Large intestine (tissue), 3 donors: ENCODE measurements around the gene LIMK2. TPM values are rescaled to one million over a fixed set of nuclear protein-coding genes. Genes with fewer than 3 reads are reported as not detected.

Source experiments
- DNase-seq, 2 donors: peaks; one replicate each; pipeline versions ENCODE4 v3.0.0 to v3.0.0-alpha.2; 2013
- H3K27ac ChIP-seq: one replicate; pipeline ENCODE4 v1.5.1; 2013; ENCODE audit warnings: low read length
- H3K27me3 ChIP-seq: 2 replicates; pipeline ENCODE4 v1.6.1; 2013; ENCODE audit warnings: low read length; ENCODE audit not compliant: control insufficient read depth, insufficient read depth
- H3K36me3 ChIP-seq: 2 replicates; pipeline ENCODE4 v1.6.1; 2013; ENCODE audit warnings: low read length; ENCODE audit not compliant: control insufficient read depth, insufficient read depth
- H3K4me1 ChIP-seq: one replicate; pipeline ENCODE4 v1.6.1; 2013; ENCODE audit warnings: low read length; ENCODE audit not compliant: control insufficient read depth, insufficient read depth
- H3K4me3 ChIP-seq: one replicate; pipeline ENCODE4 v1.5.1; 2013; ENCODE audit warnings: low read length
- H3K9me3 ChIP-seq: one replicate; pipeline ENCODE4 v1.6.1; 2013; ENCODE audit warnings: mild to moderate bottlenecking, low read depth, low read length, moderate library complexity; ENCODE audit not compliant: control insufficient read depth
- WGBS: methylation state at CpG from one replicate; pipeline ENCODE4 v1.1.5; 2013; ENCODE audit warnings: low lambda C conversion rate; ENCODE audit not compliant: insufficient coverage; 5-methylcytosine and 5-hydroxymethylcytosine counted together
- polyA plus RNA-seq: library from polyadenylated mRNA; unstranded; fragments of 120-200 nt; gene quantifications from one replicate; pipeline ENCODE4 v1.2.1, GENCODE V29; 2013

LIMK2 gene
- polyA plus RNA-seq, 1 donor = 52.7 TPM

DNA sequence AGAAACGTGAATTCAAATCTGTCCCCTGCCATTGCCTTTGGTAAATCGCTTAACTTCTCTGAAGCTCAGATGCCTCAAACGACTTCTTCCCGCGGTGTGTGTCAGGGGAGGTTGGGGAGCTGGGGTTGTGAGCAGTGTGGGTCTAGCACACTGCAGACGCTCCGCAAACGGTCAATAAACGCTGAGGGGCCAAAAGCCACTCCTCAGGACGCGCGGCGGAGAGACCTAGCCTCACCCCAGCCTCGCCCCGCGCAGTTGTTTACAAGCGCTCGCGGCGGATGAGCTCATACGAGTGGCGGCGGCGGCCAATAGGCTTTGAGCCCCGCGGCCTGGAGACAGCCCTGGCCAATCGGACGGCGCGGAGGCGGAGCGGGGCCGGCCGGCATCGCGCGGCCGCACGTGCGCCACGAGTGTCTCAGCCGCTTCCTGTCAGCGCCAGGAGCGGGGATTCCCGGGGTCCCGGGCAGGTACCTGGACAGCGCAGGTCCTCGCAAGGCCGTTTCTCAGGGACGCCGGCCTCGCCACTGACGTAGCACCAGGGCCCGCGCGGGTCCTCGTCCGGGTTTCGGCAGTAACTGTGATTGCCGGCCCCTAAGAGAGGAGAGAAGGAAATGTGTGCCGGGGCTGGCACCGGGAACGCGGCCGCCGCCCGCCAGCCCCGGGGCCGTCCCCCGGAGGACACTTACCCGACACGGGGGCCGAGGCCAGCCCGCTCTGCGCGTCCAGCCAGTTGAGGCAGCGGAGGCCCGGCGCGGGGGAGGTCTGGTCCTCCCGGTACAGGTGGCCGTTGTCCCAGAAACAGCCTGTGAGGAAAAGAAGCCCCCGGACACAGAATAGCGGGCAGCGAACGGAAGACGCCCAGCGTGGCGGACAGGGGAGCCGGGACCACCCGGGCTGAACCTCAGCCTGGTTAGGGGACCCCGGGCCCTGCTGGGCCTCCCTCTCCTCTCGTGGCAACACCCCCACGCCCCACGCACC, 78.7 kb downstream of the LIMK2 start:
- H3K4me1 ChIP-seq = peaks cover 26% of the 10 kb centered on the region
- WGBS = no CpG with 5 or more reads among the region's 95 CpGs
- no peaks in the 10 kb centered on the region for H3K9me3 ChIP-seq
- peak; percentile 96 to 99 for DNase-seq
- peaks cover 25% of the 10 kb centered on the region for H3K36me3 ChIP-seq
- peak overlapping the region; percentile 66 for H3K4me3 ChIP-seq
- peak overlapping the region; percentile 78 for H3K27ac ChIP-seq
- H3K27me3 ChIP-seq = no peaks in the 10 kb centered on the region

DNA sequence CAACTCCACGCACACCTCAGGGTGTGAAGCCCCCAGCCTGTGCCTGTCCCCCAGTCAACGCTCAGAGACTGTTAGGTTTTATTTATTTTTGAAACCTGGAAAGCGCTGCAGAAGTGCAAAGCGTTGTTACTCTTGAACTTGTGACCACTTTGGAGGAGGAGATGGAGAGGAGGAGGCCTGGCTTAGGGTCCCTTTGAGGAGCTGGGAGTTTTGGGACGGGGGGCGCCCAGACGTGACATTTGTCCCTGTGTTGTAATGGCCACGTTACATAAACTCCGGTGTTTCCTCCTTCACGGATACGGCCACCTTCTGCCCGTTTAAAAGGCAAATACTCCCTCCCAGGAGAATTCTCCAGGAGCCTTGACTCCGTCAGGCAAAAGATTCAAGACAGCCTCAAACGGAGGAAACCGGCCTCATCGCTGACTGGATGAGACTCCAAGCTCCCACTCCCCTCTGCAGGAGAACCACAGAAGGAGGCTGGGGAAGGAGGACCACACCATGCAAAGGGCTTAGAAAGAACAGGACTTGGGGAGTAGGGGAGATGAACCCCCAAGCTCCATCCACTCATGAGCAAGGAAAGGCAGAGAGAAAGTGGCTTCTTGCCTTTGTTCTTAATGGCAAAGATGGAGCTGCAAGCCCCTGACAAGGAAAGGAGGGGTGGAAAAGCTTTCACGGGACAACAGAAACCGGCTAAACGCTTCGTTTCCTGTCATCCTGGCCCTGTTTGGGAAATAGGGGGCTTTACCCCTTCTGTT, 79.6 kb downstream of the LIMK2 start:
- Histone ChIP-seq H3K4me1 (peaks cover 29% of the 10 kb centered on the region), H3K36me3 (peaks cover 20% of the 10 kb centered on the region), H3K4me3 (peak overlapping the region; percentile 66), H3K27me3 (no peaks in the 10 kb centered on the region), H3K9me3 (no peaks in the 10 kb centered on the region), H3K27ac (peak overlapping the region; percentile 78)
- peak in 1 of 2 donors; percentile 64 for DNase-seq
- WGBS = no CpG with 5 or more reads among the region's 20 CpGs

DNA sequence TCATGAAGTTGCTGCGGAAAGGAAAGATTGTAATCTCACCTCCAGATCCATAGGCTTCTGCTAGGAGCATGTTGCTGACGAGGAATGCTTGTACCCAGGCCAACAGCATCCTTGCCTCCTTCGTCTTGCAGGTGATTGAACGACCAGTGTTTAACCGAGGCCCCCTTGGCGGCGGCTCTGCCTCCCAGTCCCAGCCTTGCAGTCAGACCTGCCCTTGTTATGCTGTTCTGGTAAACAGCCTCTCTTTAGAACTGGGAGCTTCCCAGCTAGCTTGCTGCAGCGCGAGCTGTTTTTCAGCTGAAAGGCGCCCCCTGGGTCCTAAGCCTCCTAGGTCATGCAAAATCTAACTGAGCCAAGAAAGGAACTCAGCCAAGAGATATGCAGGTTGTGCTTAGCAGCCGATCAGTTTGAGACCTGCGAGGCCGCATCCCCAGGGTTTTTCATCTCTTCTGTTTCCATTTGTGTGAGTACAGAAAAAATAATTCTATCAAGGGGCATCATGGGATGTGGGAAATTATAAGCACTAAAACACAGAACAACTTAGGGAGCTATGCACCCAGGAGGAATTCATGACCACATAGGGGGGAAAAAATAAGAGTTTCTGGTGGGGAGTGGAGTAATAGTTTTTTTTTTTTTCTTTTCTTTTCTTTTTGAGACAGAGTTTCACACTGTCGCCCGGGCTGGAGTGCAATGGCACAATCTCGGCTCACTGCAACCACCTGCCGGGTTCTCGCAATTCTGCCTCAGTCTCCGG, 80.3 kb downstream of the LIMK2 start, which contains the start of gene PIK3IP1:
PIK3IP1 (minus strand) TSS at position 253 of the 754 bp plus-strand sequence; CDS start at position 109, 144 bp downstream.
- Histone ChIP-seq H3K9me3 (no peaks in the 10 kb centered on the region), H3K4me3 (peak within 1 kb of the TSS; percentile 66), H3K27ac (peak within 1 kb of the TSS; percentile 78), H3K27me3 (no peaks in the 10 kb centered on the region), H3K4me1 (peaks cover 36% of the 10 kb centered on the region), H3K36me3 (peaks cover 19% of the 10 kb centered on the region)
- DNase-seq = peak; percentile 88 to 91
- WGBS = no CpG with 5 or more reads among the region's 19 CpGs

DNA sequence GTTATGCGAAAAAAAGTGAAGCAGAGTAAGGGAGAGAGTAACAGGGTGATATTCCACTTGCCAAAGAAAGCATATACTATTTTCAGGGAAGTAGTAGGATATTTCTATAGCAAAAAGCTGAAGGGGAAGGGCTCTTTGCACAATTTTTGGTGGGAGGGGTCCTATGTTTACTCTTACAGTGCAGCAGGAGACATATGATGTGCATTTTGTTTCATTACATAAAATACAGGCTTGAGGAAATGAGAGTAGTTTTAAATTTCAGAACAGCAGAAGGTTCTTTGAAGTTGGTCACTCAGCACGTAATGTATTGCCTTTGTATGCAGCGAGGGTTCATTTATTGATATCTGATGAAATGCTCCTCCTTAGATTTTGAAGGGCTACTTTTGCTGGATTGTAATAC, 83.3 kb downstream of the LIMK2 start:
- WGBS = no CpG with 5 or more reads among the region's 3 CpGs
- Histone ChIP-seq H3K4me3 (no peak overlapping the region), H3K36me3 (no peaks in the 10 kb centered on the region), H3K4me1 (peaks cover 19% of the 10 kb centered on the region), H3K9me3 (no peaks in the 10 kb centered on the region), H3K27me3 (no peaks in the 10 kb centered on the region), H3K27ac (peak overlapping the region; percentile 89)
- DNase-seq = no peak

DNA sequence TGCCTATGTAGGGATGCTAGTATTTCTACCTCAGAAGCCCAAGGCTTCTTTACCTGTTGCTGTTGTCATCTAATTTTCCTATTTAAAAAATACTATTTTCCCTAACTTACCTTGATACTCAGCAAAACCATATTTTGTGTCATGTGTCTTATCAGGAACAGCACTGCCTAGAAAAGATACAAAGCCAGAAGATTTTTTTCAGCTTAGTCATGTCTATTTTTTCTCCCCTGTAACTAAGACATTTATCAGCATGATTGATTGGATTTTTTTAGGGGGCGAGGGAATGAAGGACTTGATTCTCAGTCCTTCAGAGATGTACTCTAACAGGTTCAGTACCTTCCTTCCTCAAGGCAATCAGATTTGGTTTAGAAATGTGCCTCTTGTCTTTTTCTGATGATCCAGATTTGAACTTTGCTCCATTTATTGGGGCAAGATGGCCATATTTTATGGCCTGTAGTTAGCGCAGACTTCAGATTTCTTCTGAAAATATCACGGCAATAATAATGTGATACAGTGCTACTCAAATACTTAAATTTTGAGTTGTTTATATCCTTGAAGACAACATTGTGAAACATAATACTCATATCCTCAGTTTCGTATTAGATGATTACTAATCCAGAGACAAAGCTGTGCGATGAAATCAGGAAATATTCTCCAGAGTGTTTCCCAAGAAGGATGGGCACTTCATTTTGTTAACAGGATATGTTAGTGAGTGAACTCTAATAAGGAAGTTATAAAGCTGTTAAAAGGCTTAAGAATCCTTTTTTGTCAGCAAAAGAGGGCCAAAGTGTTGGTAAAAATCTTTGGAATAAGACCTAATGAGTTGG, 83.9 kb downstream of the LIMK2 start:
- H3K36me3 ChIP-seq = no peaks in the 10 kb centered on the region
- H3K4me1 ChIP-seq = peaks cover 24% of the 10 kb centered on the region
- no peak overlapping the region for H3K4me3 ChIP-seq
- 33% methylated on average over 1 of the region's 5 CpGs for WGBS
- H3K9me3 ChIP-seq = no peaks in the 10 kb centered on the region
- peak in 1 of 2 donors; percentile 86 for DNase-seq
- no peaks in the 10 kb centered on the region for H3K27me3 ChIP-seq
- peak overlapping the region; percentile 89 for H3K27ac ChIP-seq

DNA sequence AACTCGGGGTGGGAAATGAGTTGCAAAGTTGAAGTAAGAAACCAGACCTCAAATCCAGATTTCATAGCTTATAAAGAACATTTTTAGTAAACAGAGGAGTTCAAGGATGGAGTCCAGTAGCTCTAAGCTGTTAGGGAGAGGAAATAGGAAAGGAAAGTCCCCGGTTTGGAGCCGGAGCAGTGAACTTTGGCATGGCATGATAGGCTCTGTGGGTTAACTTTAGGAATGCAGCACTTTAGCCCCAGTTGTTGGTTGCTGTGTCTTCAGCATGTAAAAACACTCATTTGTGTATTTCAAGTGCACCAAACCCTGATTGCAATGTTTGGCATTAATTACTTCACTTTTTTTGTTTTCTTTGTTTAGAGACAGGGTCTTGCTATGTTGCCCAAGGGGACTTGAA, 88.8 kb downstream of the LIMK2 start:
- Histone ChIP-seq H3K36me3 (no peaks in the 10 kb centered on the region), H3K27ac (no peak overlapping the region), H3K9me3 (no peaks in the 10 kb centered on the region), H3K27me3 (no peaks in the 10 kb centered on the region), H3K4me1 (peaks cover 26% of the 10 kb centered on the region), H3K4me3 (no peak overlapping the region)
- DNase-seq = peak in 1 of 2 donors; percentile 60
- 67% methylated on average over 1 of the region's 3 CpGs for WGBS

DNA sequence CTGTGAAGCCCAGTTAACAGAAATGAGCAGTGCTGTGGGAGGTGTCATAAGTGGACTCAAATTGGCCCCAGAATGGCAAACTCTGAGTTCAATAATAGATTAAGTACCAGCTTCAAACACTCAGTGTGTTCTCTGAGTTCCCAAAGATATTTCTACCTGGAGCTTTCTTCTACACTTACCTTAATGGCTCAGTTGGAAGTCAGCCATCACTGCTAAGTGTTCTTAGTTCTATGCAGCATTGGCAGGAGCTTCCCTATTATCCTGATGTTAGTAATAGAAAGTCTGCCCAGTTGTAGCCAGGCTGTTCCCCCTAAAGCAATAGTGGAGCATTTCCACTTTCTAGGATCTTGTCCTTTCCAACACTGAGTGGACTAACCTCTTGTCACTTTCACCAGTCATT, 89.9 kb downstream of the LIMK2 start:
- Histone ChIP-seq H3K36me3 (no peaks in the 10 kb centered on the region), H3K27me3 (no peaks in the 10 kb centered on the region)
- no peak for DNase-seq

DNA sequence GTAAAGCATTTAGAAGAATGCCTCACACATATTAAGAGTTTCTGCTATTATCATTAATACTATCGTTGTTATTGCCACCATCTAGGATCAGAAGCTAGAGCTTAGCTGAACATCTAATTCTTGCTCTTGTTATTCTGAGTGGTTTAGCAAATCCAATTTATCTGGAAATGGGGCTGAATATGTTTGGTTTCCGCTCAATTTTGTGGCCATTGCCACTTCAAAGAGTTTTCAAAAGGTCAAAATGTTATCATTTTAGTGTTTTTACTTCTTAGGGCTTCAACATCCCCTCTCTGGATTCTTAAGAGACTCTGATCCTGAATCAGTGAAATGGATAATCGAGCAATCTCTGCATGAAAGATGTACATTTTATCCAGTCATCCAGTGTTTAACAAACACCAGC, 90.4 kb downstream of the LIMK2 start:
- no peak for DNase-seq
- Histone ChIP-seq H3K27me3 (no peaks in the 10 kb centered on the region), H3K4me3 (no peak overlapping the region), H3K27ac (no peak overlapping the region), H3K9me3 (no peaks in the 10 kb centered on the region), H3K4me1 (peaks cover 17% of the 10 kb centered on the region), H3K36me3 (no peaks in the 10 kb centered on the region)
- 71% methylated on average over 1 of the region's 3 CpGs for WGBS

More for the DNA sequence above, 89.9 kb downstream of the LIMK2 start:
- no peak overlapping the region for H3K27ac ChIP-seq
- no peaks in the 10 kb centered on the region for H3K9me3 ChIP-seq
- peaks cover 20% of the 10 kb centered on the region for H3K4me1 ChIP-seq
- no peak overlapping the region for H3K4me3 ChIP-seq

DNA sequence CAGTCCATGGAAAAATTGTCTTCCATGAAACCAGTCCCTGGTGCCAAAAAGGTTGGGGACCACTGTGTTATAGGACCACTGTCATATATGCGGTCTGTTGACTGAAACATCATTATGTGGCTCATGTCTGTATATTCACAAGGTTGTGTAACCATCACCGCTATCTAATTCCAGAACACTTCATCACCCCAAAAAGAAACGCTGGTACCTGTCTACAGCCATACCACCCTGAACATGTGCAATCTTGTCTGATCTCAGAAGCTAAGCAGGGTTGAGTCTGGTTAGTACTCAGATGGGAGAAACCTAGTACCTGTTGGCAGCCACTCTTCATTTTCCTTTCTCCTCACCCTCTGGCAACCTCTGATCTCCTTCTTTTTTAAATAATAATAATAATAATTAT, 93.1 kb downstream of the LIMK2 start:
- peaks cover 17% of the 10 kb centered on the region for H3K4me1 ChIP-seq
- no peak for DNase-seq
- no peak overlapping the region for H3K4me3 ChIP-seq
- H3K9me3 ChIP-seq = no peaks in the 10 kb centered on the region
- H3K36me3 ChIP-seq = no peaks in the 10 kb centered on the region
- no CpG with 5 or more reads among the region's 3 CpGs for WGBS
- no peaks in the 10 kb centered on the region for H3K27me3 ChIP-seq
- no peak overlapping the region for H3K27ac ChIP-seq
